LNCAP (cell line): ENCODE data around the gene PHLDB2.

Source experiments
- CTCF ChIP-seq: fragments of 450-650 bp; IDR thresholded peaks from 2 replicates; pipeline ENCODE4 v1.5.1; 2017; ENCODE audit warnings: mild to moderate bottlenecking

The PHLDB2 gene

GRCh38 chr3:112002096-112002971 lies 143.3 kb downstream of the PHLDB2 start:
- no peak for TF ChIP-seq CTCF

- TF ChIP-seq CTCF = no peak
Observed at GRCh38 chr3:112003321-112004080, 144.4 kb downstream of the PHLDB2 start.

- no peak for TF ChIP-seq CTCF
Observed at GRCh38 chr3:112004187-112004586, 145.1 kb downstream of the PHLDB2 start.

DNA sequence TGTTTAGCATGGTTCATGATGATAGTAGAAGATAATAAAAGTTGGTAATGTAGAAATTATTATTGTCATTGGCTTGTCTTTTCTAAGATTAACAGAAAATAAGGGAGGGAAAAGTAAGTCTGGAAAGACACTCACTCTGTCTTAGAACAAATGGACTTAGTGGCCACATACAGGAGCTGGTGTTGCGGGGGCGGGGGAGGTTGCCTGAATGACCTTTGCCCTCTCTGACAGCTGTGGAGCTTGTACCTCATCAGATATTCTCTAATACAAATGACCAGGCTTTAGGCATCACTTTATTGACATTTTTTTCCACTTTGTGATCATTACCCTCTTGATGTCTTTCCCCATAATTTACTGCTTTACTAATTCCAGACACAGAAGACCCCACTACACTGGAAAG lies 145.6 kb downstream of the PHLDB2 start:
- no peak for TF ChIP-seq CTCF

- no peak for TF ChIP-seq CTCF
Observed at GRCh38 chr3:112005091-112005672, 146.1 kb downstream of the PHLDB2 start.

- no peak for TF ChIP-seq CTCF
Observed at GRCh38 chr3:112007633-112008032, 148.6 kb downstream of the PHLDB2 start.

GRCh38 chr3:112009670-112010069 lies 150.6 kb downstream of the PHLDB2 start:
- TF ChIP-seq CTCF = no peak
